ENCODE results near the gene PROS1. TPM values are rescaled to one million over a fixed set of nuclear protein-coding genes. Genes with fewer than 3 reads are reported as not detected.

The PROS1 gene
- total and polyA plus RNA-seq, 2 of the 8 experiments (the other 6 are each of a cell fraction or from before 2014, with no cell fraction given) = 0.65 to 2.5 TPM

DNA sequence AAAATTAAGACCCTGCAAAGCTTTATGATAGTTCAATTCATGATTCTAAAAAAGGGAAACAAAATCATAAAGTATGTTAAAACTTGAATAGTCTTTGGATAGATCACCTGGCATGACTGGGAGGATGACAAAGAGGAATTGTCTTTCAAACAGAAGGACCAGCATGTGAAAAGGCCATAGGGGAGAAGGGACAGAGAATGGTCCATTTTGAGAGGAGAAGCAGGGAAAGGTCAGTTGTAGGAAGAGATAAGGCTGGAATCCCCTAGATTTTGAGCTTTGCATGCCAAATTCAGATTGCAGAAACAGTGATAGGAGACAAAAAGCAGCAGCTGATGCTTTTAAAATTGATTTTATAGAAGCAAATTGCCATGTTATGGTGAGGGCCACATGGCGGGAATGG lies 12.7 kb downstream of the PROS1 start (continued):
- TF ChIP-seq CHD7 (IDR thresholded peaks at IDR 0.05; ENCODE audit: insufficient replicate concordance, low read length) (no peak), SP2 (IDR thresholded peaks at IDR 0.05; ENCODE audit: low read length) (no peak)
